Activated CD4-positive, alpha-beta T cell treated with anti-CD3 and anti-CD28 coated beads, Interleukin-2, amount 50 U/mL, for 48 hours (primary cell): ENCODE measurements around the gene MAP7D3.
A peak's percentile ranks its signal among the peaks of the same experiment; 100 is the strongest.

Experiments
- DNase-seq, 2 experiments: peaks; one replicate each; pipeline ENCODE4 v3.0.0-alpha.2; 2020

MAP7D3 gene

DNA sequence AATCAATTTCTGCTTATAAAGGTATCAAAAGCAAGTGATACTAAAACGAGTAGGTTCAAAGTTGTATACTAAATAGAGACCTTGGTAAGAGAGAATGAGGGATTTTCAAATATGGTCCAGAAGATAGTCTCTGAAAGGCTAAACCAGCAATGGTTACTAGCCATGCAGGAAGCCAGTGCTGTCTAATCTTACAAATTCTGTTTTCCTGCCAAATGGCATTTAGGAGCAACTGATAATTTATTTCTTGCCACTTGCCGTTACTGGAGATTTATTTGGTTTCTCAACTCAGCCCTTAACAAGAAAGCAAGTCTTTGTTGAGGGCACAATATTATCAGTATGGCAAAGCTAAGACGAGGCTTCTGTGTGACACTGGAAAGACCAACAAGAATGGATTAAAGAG, 47.2 kb downstream of the MAP7D3 start:
- no peak for DNase-seq

DNA sequence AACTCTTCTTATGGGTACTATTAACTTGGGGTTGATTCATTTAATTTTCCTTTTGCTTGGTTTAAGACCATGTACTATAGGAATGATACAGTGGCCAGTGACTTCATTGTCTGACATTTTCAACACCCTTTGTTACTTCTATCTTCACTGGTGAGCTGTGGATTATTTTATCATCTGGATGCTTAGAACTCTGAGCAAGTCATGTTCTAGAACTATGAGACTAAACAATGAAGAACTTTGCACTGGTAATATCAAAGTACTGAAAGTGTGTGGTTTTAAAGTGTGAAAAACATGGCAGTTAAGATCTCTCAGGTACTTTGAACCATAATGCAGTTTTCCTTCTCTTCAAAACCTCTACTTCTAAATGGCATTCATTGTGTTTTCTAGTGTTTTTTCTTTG, 47.8 kb downstream of the MAP7D3 start:
- DNase-seq: no peak

DNA sequence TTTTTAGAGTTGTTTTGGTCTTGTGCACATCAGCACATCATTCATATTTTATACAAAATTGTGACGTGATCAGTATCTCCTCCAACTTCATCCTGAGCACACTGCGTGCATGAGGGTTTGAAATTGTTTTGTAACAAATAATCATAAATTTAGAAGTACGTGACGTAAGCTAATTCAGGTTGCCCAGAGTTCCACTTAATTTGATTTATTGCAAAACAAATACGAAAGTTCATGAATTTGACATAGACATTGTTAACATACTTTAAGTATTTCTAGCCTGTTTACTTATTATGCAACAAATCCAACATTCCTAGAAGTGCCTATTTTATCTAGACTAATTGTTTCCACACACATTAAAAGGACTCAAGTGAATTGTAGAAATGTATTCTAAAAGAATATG, 48.3 kb downstream of the MAP7D3 start:
- DNase-seq: no peak

DNA sequence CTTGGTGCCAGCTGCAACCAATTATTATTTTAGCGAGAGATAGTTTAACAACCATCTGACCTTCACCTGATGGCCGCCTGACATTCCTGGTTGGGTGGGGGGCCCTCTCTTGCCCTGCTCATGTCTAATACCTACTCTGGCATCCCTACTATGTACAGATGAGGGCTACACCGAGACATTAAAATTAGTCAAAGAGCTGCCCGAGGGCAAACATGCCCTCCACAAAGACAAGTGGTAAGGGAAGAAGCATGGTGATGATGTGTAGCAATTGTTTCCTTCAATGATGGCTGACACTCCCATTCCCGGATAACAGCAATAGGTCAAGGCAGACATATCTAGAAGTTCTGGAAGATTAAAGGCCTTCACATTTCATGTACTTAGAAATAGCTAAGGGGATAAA, 49.6 kb downstream of the MAP7D3 start:
- DNase-seq: no peak

DNA sequence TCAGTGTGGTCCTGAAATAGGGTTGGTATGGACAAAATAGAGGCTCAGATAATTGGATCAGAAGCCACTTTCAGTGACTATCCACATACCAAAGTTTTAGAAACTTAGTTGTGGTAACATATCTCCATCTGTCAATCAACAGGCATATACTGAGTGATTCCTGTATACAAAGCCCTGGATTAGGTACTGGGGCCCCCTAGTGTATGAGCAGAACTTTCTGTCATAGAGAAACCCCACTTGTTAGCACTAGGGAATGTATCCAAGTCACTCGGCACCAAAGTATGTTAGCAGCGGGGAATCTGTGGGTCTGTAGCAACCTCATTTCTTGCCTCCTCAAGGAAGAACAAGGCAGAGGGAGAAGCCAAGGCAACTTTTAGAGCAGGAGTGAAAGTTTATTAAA, 50.7 kb downstream of the MAP7D3 start:
- DNase-seq: no peak

DNA sequence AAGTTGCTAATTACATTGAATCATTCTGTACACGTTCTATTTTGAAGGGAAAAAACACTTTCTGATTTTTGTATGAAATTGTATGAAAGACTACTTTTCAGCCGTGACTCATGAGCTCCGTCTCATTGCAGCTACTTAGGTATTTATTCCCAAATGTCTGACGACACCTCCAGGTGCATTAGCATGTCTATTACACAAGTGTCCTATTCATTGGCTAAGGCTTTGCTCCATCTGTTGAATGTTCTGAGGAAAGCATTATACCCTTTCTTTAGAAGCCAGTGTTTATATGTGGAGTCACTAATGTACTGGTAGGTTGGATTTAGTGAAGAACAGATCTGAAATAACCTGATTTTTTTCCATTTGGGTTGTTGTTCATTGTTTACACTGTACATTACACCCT, 51.8 kb downstream of the MAP7D3 start:
- DNase-seq: no peak

DNA sequence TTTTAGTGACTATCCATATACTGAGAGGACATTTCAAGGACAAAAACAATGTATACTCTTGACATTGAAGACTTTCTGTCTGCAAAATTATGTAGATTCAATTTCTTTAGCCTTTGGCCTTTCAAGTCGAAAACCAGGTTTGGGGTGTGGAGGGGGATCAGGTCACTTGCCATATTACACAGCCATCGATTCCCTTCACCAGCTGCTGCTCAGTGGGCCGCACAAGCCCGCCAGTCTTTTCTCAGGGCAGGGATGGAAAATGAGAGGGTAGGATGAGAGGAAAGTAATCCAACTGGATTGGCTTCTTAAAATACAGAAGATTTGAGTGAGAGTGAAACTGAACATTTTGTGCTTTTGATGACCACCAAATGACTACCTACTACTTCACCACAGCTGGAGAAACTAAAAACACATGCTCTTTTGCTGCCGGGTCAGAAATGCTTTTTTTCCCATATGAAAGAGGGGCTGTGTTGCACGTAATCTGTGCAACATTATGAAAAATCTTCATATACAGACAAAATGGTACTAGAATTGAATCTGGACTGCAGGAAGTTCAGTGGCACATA, 52.4 kb downstream of the MAP7D3 start:
- no peak for DNase-seq

DNA sequence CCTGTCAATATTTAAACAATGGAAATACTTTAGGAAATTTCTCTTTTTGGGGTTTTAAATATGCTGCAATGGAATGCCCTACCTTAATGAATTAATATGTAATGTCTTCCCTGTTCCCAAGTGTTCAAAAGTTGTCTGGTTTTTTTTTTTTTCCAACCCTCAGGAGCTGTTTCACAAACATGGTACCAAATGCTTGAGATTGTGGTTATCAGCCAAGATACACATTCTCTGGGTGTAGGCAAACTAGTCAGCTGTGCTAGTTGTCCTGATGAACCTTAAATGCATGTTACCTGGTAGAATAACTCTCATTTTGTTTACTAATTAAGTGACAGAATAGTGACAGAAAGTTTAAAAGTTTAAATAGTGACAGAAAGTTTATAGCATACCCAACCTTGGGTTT, 53.2 kb downstream of the MAP7D3 start:
- no peak for DNase-seq

DNA sequence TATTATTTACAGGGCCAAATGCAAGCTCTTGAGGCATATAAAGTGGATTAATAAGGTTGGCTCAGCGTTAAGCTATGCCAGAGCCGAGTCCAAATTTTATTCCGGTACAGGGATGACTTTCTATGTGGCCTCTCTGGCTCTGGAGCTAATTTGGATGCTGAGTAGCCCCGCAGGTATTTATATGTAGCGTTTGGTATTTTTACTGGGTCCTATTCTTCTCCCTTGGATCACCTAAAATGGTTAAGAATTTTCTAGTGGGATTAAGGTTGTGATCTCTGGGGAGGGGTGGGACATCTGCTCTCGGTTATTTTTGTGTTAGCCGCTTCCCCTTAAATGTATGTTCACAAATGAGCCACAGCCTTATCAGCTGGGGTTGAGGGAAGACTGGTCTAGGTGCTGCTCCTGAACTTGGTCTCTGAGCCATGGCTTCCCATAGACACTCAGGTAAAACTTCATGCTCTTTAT, 54.5 kb downstream of the MAP7D3 start:
- no peak for DNase-seq

DNA sequence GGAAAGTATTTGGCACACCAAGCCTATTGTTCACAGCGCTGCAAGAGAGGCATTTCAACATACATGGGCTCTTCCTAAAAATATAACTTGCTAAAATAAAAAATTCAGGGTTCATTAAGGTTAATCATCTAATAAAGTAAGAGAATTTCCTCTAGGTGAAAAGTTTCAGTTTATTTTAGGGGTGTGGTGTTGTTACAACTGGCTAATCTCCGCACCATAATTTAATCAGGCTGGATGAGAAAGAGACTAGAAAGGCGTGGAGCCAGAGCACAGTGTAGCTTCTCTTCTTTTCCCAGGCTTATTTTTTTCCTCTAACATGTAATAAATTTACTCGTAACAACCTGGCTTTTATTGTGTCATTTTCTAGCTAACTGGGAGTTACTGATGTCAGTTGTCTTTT, 56.0 kb downstream of the MAP7D3 start:
- DNase-seq: no peak

DNA sequence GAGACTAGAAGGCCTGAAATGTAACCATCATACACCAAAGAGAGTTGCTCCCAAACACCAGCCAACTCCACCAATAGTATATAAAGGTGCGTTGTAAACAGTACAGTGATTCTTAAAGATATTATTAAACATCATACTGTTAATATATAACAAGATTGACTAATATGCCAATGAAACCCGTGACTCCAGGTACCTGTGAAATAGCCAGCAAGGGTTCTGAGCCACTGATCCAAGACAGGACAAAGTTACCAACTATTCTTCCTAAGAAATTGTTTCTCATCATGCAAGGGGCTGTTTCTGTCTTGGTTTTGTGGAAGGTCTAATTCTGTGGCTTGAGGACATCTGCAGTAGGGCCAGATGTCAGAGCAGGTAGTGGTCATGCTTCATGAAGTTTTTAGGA, 56.7 kb downstream of the MAP7D3 start:
- DNase-seq: no peak

DNA sequence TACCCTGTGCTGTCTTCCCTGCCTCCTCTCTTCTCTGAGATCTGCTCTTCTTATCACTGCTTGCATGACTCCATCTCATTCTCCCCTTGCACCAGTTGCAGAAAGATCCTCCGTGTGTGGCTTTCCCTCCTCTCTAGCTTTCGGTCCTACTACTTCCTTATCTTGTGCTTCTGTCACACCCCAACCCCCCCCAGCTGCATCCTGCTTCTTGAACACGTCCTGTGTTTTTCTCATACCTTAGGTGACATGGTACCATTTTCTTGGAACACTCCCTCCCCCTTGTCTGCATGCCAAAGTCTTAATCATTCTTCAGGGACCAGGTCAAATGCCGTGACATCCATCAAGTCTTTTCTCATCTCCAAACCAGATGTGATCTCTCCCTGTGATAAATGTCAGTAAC, 57.4 kb downstream of the MAP7D3 start:
- DNase-seq: peak in 1 of 2 experiments; percentile 17

DNA sequence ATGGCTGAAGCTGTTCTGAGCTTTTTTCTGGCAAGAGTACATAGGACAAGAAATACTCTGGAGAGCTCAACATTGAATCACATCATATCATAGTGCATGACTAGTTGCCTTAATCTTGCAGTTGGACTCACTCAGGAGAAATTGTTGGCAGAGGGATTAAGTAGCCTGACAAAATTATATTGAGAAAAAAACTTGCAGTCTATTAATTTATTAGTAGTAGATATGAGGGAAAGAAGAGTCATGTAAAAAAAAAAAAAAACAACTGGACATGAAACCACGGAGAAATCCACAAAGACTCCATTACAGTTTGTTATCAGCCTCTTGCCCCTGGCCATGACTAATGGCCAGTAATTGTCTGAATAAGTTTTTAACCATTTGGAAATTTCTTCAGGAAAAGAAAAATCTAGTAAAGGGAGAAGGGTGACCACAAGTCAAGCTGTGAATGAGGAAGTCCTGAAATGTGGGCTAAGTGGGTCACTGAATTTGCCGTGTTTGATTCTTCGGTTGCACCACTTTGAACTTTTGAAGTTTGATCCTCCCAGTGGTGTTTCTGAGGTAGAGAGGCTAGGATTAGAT, 58.3 kb downstream of the MAP7D3 start:
- no peak for DNase-seq

DNA sequence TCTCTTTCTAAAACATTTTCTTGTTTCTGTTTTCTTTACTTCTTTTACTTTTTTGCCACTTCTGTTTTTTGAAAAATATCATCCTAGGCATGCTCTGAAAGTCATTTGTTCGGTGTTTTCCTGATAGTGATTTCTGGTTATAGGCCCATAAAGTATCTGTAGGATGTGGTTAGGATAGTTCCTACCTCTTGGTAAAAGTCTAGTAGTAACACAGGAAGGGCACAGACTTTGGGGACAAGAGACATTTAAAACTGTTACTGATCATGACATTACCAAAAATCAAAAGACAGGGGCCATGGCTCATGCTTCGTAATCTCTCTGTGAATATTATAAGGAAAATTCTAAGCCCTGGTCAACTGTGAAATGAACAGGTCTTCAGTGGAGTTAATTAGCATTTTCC, 59.1 kb downstream of the MAP7D3 start:
- no peak for DNase-seq

DNA sequence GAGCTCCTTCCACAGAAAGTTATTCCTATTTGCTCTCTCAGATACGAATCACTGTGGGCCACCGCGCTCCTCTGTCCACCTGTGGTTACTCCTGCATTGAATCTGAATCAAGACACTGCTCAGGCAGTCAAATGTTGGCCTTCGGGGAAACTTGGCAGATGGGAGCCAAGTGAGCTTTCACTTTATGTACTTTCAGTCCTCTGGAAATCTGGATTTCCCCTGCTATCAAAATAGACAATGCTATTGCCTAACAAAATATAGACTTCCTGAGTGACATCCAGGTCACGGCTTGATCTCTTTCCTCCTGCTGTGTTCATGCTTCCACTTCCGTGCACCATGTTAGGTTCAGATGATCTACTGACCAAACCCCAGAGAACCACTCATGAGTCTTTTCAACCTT, 60.0 kb downstream of the MAP7D3 start:
- DNase-seq: no peak

DNA sequence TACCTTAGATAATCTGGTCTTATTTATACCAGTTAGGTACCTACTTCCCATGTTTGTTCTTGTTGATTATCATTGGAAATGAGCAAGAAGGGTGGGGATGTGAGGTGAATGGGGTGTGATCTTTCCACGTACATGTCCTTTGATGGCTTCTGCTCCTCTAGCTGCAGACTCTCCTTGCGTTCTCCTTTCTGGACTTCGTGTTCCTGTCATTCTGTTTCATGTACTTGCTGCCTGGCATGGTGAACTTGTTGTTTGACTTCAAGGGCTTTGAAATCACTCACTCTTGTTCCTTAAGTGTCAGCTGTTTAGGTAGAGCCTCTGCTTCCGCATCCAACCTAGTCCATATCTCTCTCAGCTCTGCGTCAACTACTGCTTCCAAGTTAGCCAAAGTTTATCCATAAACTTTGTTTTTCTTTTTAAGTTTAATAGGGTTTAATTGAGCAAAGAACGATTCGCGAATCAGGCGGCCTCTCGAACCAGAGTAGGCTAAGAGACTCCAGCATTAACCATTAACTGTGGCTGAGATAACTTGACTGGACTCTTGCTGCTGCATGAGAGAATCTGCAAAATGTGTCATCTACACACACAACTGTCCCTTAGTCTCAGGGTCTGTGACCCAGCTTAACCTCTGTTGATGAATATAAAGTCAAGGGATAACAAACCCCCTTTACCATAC, 61.0 kb downstream of the MAP7D3 start:
- DNase-seq: no peak

DNA sequence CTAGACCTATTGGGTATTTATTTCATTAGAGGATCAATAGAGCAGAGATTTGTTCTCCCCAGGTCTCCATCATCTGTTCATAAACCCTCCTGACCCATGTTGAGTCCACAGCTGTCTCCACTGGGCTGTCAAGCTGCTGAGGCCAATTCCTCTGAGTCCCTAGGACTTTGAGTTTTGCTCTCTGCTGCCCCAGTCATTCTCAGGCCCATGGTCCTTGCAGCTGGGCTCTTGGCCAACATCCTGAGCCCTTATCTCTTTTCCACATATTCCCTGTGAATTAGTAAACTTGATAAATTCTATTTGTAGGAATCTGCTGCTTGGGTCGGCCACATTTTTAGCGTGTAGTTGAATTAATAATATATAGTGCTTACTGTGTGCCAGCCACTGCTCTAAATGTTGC, 62.0 kb downstream of the MAP7D3 start:
- no peak for DNase-seq

DNA sequence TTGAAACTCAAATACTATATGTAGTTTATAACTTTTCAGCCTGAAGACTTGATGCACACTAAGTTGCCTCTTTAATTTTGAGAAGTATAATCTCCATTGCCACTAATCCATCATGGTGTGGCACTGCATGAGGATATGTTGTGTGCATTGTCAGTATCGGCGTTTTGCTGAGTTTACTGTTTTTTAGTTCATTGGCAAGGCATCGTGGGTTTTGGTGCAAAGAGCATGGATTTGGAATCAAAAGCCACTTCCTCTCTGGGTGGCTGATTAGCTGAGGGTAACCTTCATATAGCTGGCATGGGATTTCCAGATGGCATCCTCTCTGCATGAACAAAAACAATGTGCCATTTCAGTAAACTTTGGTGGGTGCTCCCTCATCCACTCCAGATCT, 65.2 kb downstream of the MAP7D3 start:
- no peak for DNase-seq

DNA sequence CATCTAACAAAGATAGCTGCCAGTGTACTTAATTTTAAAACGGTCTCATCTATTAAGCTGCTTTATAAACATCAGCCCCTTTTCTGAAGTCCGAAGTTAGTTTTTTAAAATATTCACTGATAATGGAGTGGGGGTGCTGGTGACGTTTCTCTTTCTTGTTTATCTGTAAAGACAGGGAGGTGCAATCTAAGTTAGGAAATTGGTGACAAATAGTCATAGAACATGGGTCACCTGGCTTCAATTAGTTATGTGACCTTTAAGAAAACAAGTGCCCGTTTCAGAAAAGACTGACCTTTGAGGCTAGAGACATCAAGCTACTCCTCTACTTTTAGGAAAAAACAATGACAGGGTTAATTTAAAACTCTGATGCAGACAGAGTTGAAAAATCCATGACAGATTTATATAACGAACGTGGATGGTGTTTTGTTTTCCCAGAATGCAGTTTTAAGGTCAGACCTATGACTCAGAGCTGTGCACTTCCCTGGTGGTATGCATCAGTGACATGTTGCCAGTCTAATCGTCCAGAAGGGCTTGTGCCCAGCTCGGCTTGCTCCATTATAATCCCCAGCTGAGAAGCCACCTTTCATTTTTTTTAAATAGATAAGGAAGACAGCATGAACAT, 65.7 kb downstream of the MAP7D3 start:
- DNase-seq: no peak

DNA sequence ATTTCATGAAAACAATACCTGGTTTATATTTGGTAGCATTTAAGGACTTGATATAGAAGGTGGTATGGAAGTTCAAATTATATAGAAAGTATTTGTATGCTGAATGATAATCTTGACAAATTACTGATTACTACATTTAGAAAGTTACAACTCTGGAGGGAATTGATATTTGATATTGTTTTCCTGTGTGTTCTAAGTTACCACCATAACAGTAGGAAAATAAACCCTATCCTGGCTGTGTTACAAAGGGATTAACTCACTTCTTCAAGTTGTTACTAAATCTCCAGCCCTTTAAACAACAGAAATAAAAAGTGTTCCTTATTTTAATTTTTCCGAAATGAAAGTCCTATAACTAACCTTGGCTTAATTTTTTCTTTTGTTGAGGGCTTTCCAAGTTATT, 67.3 kb downstream of the MAP7D3 start:
- DNase-seq: no peak

DNA sequence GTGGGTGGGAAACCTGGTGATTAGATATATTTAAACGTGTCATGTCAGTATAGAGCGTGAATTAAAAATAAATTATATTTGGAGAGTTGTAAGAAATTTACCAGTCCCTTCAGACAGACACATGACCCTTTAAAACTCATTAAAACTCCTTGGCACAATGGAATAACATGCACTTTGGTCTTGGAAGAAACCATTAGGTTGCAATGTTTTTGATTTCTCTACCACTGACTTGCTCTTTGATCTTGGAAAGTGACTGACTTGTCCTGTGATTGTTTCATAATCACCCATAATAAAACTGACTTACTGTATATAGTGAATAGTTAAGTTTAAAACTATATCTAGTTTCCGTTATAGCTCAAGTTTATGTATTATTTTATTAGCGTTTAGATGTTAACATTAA, 68.0 kb downstream of the MAP7D3 start:
- DNase-seq: no peak

DNA sequence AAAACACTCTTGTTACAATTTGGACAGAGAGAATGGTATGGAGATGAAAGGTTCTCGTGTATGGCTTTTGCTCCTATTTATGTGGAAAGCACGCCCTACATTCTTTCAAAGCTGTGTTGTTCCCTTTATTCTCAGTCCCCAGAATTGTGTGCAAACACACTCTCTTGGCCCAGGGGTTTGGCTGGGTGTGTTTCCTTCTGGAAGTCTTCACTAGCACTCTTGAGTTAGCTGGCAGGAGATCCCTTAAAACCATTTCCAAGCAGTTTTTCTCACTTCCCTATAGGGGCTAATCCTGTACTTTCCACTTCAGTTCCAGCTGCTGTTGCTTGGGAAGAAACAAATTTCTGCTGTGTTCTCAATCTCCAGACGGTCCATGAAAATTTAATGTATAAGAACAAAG, 68.8 kb downstream of the MAP7D3 start:
- DNase-seq: no peak

DNA sequence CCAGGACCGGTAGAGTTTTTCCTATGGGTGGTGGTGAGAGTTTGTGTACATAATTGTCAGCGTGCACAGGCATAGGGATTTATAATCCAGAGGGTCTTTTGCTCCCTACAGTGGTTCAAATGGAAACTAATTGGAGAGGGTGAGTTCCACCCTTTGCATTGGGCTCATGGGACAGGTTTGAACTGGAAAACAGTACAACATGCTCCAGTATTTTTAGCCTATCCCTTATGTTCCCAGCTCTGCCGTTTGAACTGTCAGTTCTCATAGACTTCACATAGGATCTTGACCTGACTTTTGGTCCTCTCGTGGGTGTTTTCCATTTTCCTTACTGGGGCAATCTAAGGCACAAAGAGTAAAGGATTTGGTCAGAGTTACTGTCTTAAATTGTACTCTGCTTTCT, 72.1 kb downstream of the MAP7D3 start:
- no peak for DNase-seq

DNA sequence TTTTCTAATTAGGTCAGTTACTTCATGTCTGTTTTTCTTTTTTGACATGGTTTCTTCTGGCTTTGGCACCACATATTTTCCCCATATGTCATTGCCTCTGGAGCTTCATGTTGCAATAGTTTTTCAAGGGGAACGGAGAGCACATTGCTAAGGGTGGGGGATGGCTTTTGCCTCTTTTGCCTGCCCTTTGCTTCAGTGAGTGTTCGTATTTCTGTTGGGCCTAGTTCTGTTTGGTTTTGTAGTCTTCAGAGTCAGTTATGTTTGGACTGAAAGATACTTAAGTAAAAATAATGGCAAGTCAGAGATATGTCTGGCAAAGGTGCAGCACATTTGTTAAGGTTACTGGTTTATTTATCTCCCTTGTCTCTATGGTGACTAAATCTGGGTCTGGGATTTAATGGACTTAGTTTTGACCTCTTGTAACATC, 74.8 kb downstream of the MAP7D3 start:
- DNase-seq: no peak
